K562 (cell line): ENCODE data around the gene METRNL. TPM values are rescaled to one million over a fixed set of nuclear protein-coding genes. Genes with fewer than 3 reads are reported as not detected.

ENCODE experiments used
- CREB5 ChIP-seq: fragments of 250-450 bp; sonication (Bioruptor Pico); IDR thresholded peaks from 2 replicates; pipeline ENCODE4 v1.5.0; 2020; ENCODE audit warnings: mild to moderate bottlenecking
- GMEB1 ChIP-seq: fragments of 250-450 bp; sonication (Bioruptor Pico); IDR thresholded peaks from 2 replicates; pipeline ENCODE4 v1.4.0; 2020; ENCODE audit warnings: mild to moderate bottlenecking
- HDAC2 ChIP-seq: fragments of 450-650 bp; IDR thresholded peaks from 2 replicates; pipeline ENCODE4 v1.6.1; 2016; ENCODE audit warnings: mild to moderate bottlenecking
- MAZ ChIP-seq, 2 experiments: fragments of 450-650 bp in 1 of 2; sonication (generic) in 1 of 2; formaldehyde crosslinking; IDR thresholded peaks in 1 of 2; conservative IDR thresholded peaks in 1 of 2; 2 replicates each; pipeline versions ENCODE4 v1.4.0 to v1.5.0; 2020; ENCODE audit warnings: mild to moderate bottlenecking in 1 of 2, missing genetic modification reagents in 1 of 2
- MGA ChIP-seq: fragments of 450-650 bp; IDR thresholded peaks from 2 replicates; pipeline ENCODE4 v1.6.1; 2016; ENCODE audit warnings: mild to moderate bottlenecking, moderate library complexity
- POLR2A ChIP-seq: fragments of 450-650 bp; conservative IDR thresholded peaks from 2 replicates; pipeline ENCODE4 v1.6.1; 2016
- TFAP4 ChIP-seq: sonication (generic); formaldehyde crosslinking; IDR thresholded peaks from 2 replicates; pipeline ENCODE4 v1.8.0; 2022; ENCODE audit warnings: missing genetic modification reagents, mild to moderate bottlenecking, moderate library complexity, borderline replicate concordance
- ZBTB2 ChIP-seq: fragments of 450-650 bp; IDR thresholded peaks from 2 replicates; pipeline ENCODE4 v1.6.1; 2016; ENCODE audit warnings: antibody characterized with exemption
- ZKSCAN8 ChIP-seq: fragments of 200-800 bp; sonication (Bioruptor generic); IDR thresholded peaks from 2 replicates; pipeline ENCODE4 v1.6.1; 2016; ENCODE audit warnings: missing genetic modification characterization, missing compliant biosample characterization
- polyA plus RNA-seq, 8 experiments: library from polyadenylated mRNA; depleted of rRNA in 4 of 8; stranded (reverse) in 5 of 8; unstranded in 3 of 8; fragments of >200 nt; fragmentation: Nextera tagmentation in 2 of 8; fragmentation: Illumina TruSeq in 1 of 8; extraction: Ambion mirVana in 2 of 8; extraction: Trizol in 1 of 8; gene quantifications; 2 replicates each; pipeline versions ENCODE4 v1.2.1 to v1.2.3, GENCODE V29; 2011 to 2014; ENCODE audit warnings: inconsistent platforms in 1 of 8, missing spikeins in 1 of 8
- total RNA-seq, 7 experiments: library from RNA; depleted of rRNA in 6 of 7; stranded (reverse); fragments of >200 nt in 6 of 7; fragmentation: Illumina TruSeq in 2 of 7; extraction: Trizol in 2 of 7; gene quantifications; 2 replicates each; pipeline versions ENCODE4 v1.2.1 to v1.2.3, GENCODE V29; 2011 to 2021; ENCODE audit warnings: low replicate concordance in 1 of 7

METRNL gene
- total and polyA plus RNA-seq, 9 of the 15 experiments (the other 6 are each of a cell fraction or from before 2014, with no cell fraction given): 0.17 to 31.8 (median 2.9) TPM

- peak; percentile 85 for TF ChIP-seq MGA
- peak; percentile 90 to 92 for TF ChIP-seq MAZ (CRISPR knock-in tag; conservative IDR thresholded peaks at IDR 0.05 in 1 of 2, IDR thresholded peaks at IDR 0.05 in 1 of 2)
- peak; percentile 86 for TF ChIP-seq ZBTB2
- no peak for TF ChIP-seq ZKSCAN8
- TF ChIP-seq TFAP4: peak; percentile 95
- peak; percentile 49; the same call in 1 of the 2 replicates for TF ChIP-seq GMEB1 (CRISPR knock-in tag)
- 0 out of 2 replicates have a peak, but pooled peaks have one; percentile 45 for TF ChIP-seq HDAC2
- peak; percentile 51; the same call in 1 of the 2 replicates for TF ChIP-seq POLR2A
- no peak for TF ChIP-seq CREB5 (CRISPR knock-in tag)
These were observed 5.9 kb upstream of the METRNL start (continued) for GRCh38 chr17:83073389-83074063.
